ENCODE results near the gene SLC16A10. TPM values are rescaled to one million over a fixed set of nuclear protein-coding genes. Genes with fewer than 3 reads are reported as not detected.

The SLC16A10 gene
- total and polyA plus RNA-seq, 2 of the 4 experiments (the other 2 are of a cell fraction), result not detected

- dilution Hi-C loops (cut with HindIII; ENCODE audit: low sequenced_read_pairs, unreplicated experiment) (no loop called here), intact Hi-C loops (cut with micrococcal nuclease) (no loop called here), in situ Hi-C loops (cut with MboI; ENCODE audit: low sequenced_read_pairs) (loop anchor here (5.0 to 25.0 kb wide), 2 partner anchors 152 to 672 kb away; no protein-coding TSS in a partner anchor)
- ChIA-PET POLR2A (ENCODE audit: unreplicated experiment) (no interaction called here), CTCF (interaction anchor here (1.1 to 2.1 kb wide), 3 partner anchors 8 to 300 kb away, joined by 3 to 8 read pairs (median 4); no protein-coding TSS in a partner anchor)
- DNase-seq, result no peak
- Histone ChIP-seq H4K20me1 (ENCODE audit: insufficient read depth, low read length) (no peaks in the 10 kb centered on the region), H2BK5ac (ENCODE audit: low read depth, low read length, poor library complexity, severe bottlenecking) (no peak overlapping the region), H3K4me2 (ENCODE audit: low read depth, low read length) (no peak overlapping the region), H2BK15ac (ENCODE audit: low read depth, low read length) (no peak overlapping the region), H3K23ac (ENCODE audit: low read depth, low read length) (no peak overlapping the region), H3K18ac (ENCODE audit: low read depth, low read length) (no peak overlapping the region), H3K9me3 (ENCODE audit: control insufficient read depth, insufficient read depth, low read length) (no peaks in the 10 kb centered on the region), H4K91ac (ENCODE audit: insufficient read depth, low read depth, low read length) (no peak overlapping the region), H2AK5ac (ENCODE audit: low read depth, low read length) (no peak overlapping the region), H3K4ac (ENCODE audit: low read depth, low read length) (no peak overlapping the region), H3K4me1 (ENCODE audit: control insufficient read depth, insufficient read depth, low read length) (no peaks in the 10 kb centered on the region), H3K9me1 (ENCODE audit: insufficient read depth, low read length) (no peaks in the 10 kb centered on the region), H3K27ac (ENCODE audit: insufficient read depth, low read length) (no peak overlapping the region), H3K27me3 (ENCODE audit: control insufficient read depth, insufficient read depth, low read length) (peaks cover 3% of the 10 kb centered on the region), H4K5ac (ENCODE audit: low read depth, low read length) (no peak overlapping the region), H4K8ac (ENCODE audit: low read depth in 2 of 2, low read length in 2 of 2) (no peak overlapping the region), H3K56ac (ENCODE audit: extremely low read depth, insufficient read depth, low read length) (no peak overlapping the region), H3K9ac (ENCODE audit: low read depth, low read length) (no peak overlapping the region), H2AK9ac (replicated peaks; ENCODE audit: low read depth, low read length, poor library complexity) (no peak overlapping the region), H3K14ac (replicated peaks; ENCODE audit: low read depth, low read length) (no peak overlapping the region), H3K4me3 (ENCODE audit: insufficient read depth, low read depth, low read length) (no peak overlapping the region), H2BK120ac (ENCODE audit: low read depth, low read length) (no peak overlapping the region), H2AFZ (replicated peaks; ENCODE audit: low read length, poor library complexity) (no peak overlapping the region), H3K79me1 (ENCODE audit: low read depth in 1 of 2, low read length in 2 of 2) (no peaks in the 10 kb centered on the region), H3K36me3 (ENCODE audit: control insufficient read depth, insufficient read depth, low read length) (no peaks in the 10 kb centered on the region), H2BK20ac (ENCODE audit: low read depth, low read length) (no peak overlapping the region)
- no peak for TF ChIP-seq RCOR1 (IDR thresholded peaks at IDR 0.05; ENCODE audit: insufficient replicate concordance, low read length)
- TF ChIP-seq NFE2L2 (IDR thresholded peaks at IDR 0.05; ENCODE audit: low read depth, low read length), result no peak
- TF ChIP-seq RAD21 (IDR thresholded peaks at IDR 0.05; ENCODE audit: low read length), result no peak
- TF ChIP-seq CEBPB (IDR thresholded peaks at IDR 0.05; ENCODE audit: low read depth, low read length), result no peak
- no peak for TF ChIP-seq MAFK (IDR thresholded peaks at IDR 0.05; ENCODE audit: low read depth, low read length)
- TF ChIP-seq MAZ (IDR thresholded peaks at IDR 0.05; ENCODE audit: borderline replicate concordance, low read depth, low read length), result no peak
- TF ChIP-seq BHLHE40 (IDR thresholded peaks at IDR 0.05; ENCODE audit: low read depth, low read length), result no peak
- TF ChIP-seq ELK1 (IDR thresholded peaks at IDR 0.05; ENCODE audit: borderline replicate concordance, low read depth, low read length), result no peak
- TF ChIP-seq USF2 (IDR thresholded peaks at IDR 0.05; ENCODE audit: low read depth, low read length), result no peak
- TF ChIP-seq RFX5 (IDR thresholded peaks at IDR 0.05; ENCODE audit: low read depth, low read length), result no peak
- TF ChIP-seq MXI1 (IDR thresholded peaks at IDR 0.05; ENCODE audit: borderline replicate concordance, low read depth, low read length), result no peak
- no peak for TF ChIP-seq CHD1 (IDR thresholded peaks at IDR 0.05; ENCODE audit: low read depth, low read length)
- no peak for TF ChIP-seq POLR2A (IDR thresholded peaks at IDR 0.05; ENCODE audit: low read depth, low read length)
- no TSS peak for BruUV-seq (replicated peaks)
- WGBS, 2 experiments (ENCODE audit: extremely low coverage in 2 of 2, insufficient read length in 1 of 2), result no CpG with 5 or more reads among the region's 2 CpGs
- ATAC-seq (ENCODE audit: low read depth), result no peak
Measured at GRCh38 chr6:111208933-111209332, 121.6 kb downstream of the SLC16A10 start.
